Calu3 (cell line): Measurements from ENCODE around the gene NUDT8. TPM values are rescaled to one million over a fixed set of nuclear protein-coding genes. Genes with fewer than 3 reads are reported as not detected.

Experiments used
- BruUV-seq: library from RNA; stranded (reverse); fragments of 400-500 nt; replicated peaks from 2 replicates; lab custom pipeline; 2021; lab: Mats Ljungman, UMichigan
- CTCF ChIA-PET: fragments of 300-600 bp; sonication (Branson Sonifier 250); formaldehyde crosslinking; loops from one replicate; lab custom pipeline; 2022; ENCODE audit warnings: antibody characterized with exemption; lab: Charles Lee
- DNase-seq: peaks from one replicate; pipeline ENCODE4 v3.0.0; 2022
- H3K27ac Mint-ChIP-seq: one replicate; pipeline ENCODE4 v1.8.0; 2022; ENCODE audit warnings: mixed read lengths; ENCODE audit not compliant: unreplicated experiment
- H3K27me3 Mint-ChIP-seq: one replicate; pipeline ENCODE4 v1.8.0; 2022; ENCODE audit warnings: mixed read lengths; ENCODE audit not compliant: unreplicated experiment
- H3K36me3 Mint-ChIP-seq: one replicate; pipeline ENCODE4 v1.8.0; 2022; ENCODE audit warnings: mild to moderate bottlenecking, moderate library complexity, mixed read lengths; ENCODE audit not compliant: insufficient read depth, unreplicated experiment
- H3K4me1 Mint-ChIP-seq: one replicate; pipeline ENCODE4 v1.8.0; 2022; ENCODE audit warnings: mild to moderate bottlenecking, low read depth, mixed read lengths; ENCODE audit not compliant: unreplicated experiment
- H3K4me3 Mint-ChIP-seq: one replicate; pipeline ENCODE4 v1.8.0; 2022; ENCODE audit warnings: mild to moderate bottlenecking, low read depth, moderate library complexity, mixed read lengths; ENCODE audit not compliant: unreplicated experiment
- H3K9me3 Mint-ChIP-seq: one replicate; pipeline ENCODE4 v1.8.0; 2022; ENCODE audit warnings: low read depth, mixed read lengths; ENCODE audit not compliant: unreplicated experiment
- intact Hi-C: fragments of 100-400 bp; cut with micrococcal nuclease; formaldehyde crosslinking; loops from one replicate; pipeline ENCODE4 v1.10.0; 2022; ENCODE audit not compliant: unreplicated experiment
- total RNA-seq: library from RNA; stranded (reverse); gene quantifications from 2 replicates; pipeline ENCODE4 v1.2.3, GENCODE V29; 2022
- TF ChIP-seq, protein P1 (sequence below): fragments of 200-600 bp; IDR thresholded peaks from one replicate; pipeline ENCODE4 v1.8.0; 2022; ENCODE audit warnings: antibody characterized with exemption; ENCODE audit not compliant: unreplicated experiment

NUDT8 gene
- total RNA-seq, 1 experiment from 2014 or later: 9.7 TPM

GRCh38 chr11:67632982-67633755, 3.4 kb upstream of the NUDT8 start:
- TF ChIP-seq, protein P1, sequence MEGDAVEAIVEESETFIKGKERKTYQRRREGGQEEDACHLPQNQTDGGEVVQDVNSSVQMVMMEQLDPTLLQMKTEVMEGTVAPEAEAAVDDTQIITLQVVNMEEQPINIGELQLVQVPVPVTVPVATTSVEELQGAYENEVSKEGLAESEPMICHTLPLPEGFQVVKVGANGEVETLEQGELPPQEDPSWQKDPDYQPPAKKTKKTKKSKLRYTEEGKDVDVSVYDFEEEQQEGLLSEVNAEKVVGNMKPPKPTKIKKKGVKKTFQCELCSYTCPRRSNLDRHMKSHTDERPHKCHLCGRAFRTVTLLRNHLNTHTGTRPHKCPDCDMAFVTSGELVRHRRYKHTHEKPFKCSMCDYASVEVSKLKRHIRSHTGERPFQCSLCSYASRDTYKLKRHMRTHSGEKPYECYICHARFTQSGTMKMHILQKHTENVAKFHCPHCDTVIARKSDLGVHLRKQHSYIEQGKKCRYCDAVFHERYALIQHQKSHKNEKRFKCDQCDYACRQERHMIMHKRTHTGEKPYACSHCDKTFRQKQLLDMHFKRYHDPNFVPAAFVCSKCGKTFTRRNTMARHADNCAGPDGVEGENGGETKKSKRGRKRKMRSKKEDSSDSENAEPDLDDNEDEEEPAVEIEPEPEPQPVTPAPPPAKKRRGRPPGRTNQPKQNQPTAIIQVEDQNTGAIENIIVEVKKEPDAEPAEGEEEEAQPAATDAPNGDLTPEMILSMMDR: no peak
- Mint-ChIP-seq H3K4me1 (no peaks in the 10 kb centered on the region), H3K27ac (no peak overlapping the region), H3K4me3 (no peak overlapping the region), H3K36me3 (peaks cover 11% of the 10 kb centered on the region), H3K9me3 (no peaks in the 10 kb centered on the region), H3K27me3 (no peaks in the 10 kb centered on the region)
- CTCF ChIA-PET: no interaction called here
- no peak for DNase-seq
- BruUV-seq: no TSS peak
- intact Hi-C loops: loop anchor here (2.0 kb wide), 1 partner anchor 26 kb away; no protein-coding TSS in a partner anchor

- peak overlapping the region; percentile 1 for H3K4me3 Mint-ChIP-seq
- CTCF ChIA-PET: interaction anchor here (1.0 kb wide), 1 partner anchor 14 kb away, joined by 3 read pairs; no protein-coding TSS in a partner anchor
- H3K27ac Mint-ChIP-seq: no peak overlapping the region
- H3K9me3 Mint-ChIP-seq: no peaks in the 10 kb centered on the region
- H3K36me3 Mint-ChIP-seq: peaks cover 11% of the 10 kb centered on the region
- no peaks in the 10 kb centered on the region for H3K4me1 Mint-ChIP-seq
- intact Hi-C loops: loop anchor here (2.0 kb wide), 1 partner anchor 26 kb away; no protein-coding TSS in a partner anchor
- no TSS peak for BruUV-seq
- TF ChIP-seq, protein P1: no peak
- no peak for DNase-seq
- no peaks in the 10 kb centered on the region for H3K27me3 Mint-ChIP-seq
Observed at GRCh38 chr11:67632175-67632981, 2.6 kb upstream of the NUDT8 start.

GRCh38 chr11:67631853-67632174, 2.1 kb upstream of the NUDT8 start:
- intact Hi-C loops: loop anchor here (2.0 kb wide), 1 partner anchor 27 kb away; no protein-coding TSS in a partner anchor
- DNase-seq: no peak
- H3K9me3 Mint-ChIP-seq: no peaks in the 10 kb centered on the region
- H3K27ac Mint-ChIP-seq: no peak overlapping the region
- BruUV-seq: no TSS peak
- peak overlapping the region; percentile 1 for H3K4me3 Mint-ChIP-seq
- no peaks in the 10 kb centered on the region for H3K27me3 Mint-ChIP-seq
- CTCF ChIA-PET: interaction anchor here (1.0 kb wide), 1 partner anchor 15 kb away, joined by 3 read pairs; no protein-coding TSS in a partner anchor
- H3K36me3 Mint-ChIP-seq: peaks cover 11% of the 10 kb centered on the region
- TF ChIP-seq, protein P1: no peak
- no peaks in the 10 kb centered on the region for H3K4me1 Mint-ChIP-seq

- Mint-ChIP-seq H3K4me3 (no peak overlapping the region), H3K27me3 (no peaks in the 10 kb centered on the region), H3K36me3 (peaks cover 11% of the 10 kb centered on the region), H3K4me1 (no peaks in the 10 kb centered on the region), H3K9me3 (no peaks in the 10 kb centered on the region), H3K27ac (no peak overlapping the region)
- no TSS peak for BruUV-seq
- intact Hi-C loops: no loop called here
- DNase-seq: no peak
- TF ChIP-seq, protein P1: no peak
- CTCF ChIA-PET: interaction anchor here (1.0 to 2.8 kb wide), 2 partner anchors 15 to 17 kb away, joined by 3 to 17 read pairs; no protein-coding TSS in a partner anchor
Observed at GRCh38 chr11:67631411-67631810, 1.7 kb upstream of the NUDT8 start.
